GM12801 (cell line): ENCODE data around the gene LSM8.

Source experiments
- TF ChIP-seq, protein P1 (sequence below): IDR thresholded peaks from one replicate; pipeline ENCODE4 v1.5.1; 2011; ENCODE audit warnings: control low read depth; ENCODE audit not compliant: insufficient read length; ENCODE audit errors: extremely low read depth

LSM8 gene

DNA sequence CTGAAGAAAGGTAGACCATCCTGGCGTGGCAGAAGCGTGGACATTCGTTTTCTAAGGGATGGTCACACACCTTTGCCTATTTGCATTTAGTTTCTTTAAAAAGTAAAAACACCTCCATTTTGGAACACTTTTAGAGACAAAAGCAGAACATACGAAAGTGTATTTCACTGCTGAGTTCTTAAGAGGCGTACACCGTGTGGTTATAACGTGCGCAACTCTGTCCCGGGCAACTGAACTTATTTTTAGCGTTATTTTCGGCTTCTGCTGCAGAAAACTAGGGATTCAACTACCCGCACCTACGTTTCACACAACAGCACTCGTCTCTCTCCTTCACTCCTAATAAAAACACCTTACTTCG lies 557 bp upstream of the LSM8 start:
- TF ChIP-seq, protein P1, sequence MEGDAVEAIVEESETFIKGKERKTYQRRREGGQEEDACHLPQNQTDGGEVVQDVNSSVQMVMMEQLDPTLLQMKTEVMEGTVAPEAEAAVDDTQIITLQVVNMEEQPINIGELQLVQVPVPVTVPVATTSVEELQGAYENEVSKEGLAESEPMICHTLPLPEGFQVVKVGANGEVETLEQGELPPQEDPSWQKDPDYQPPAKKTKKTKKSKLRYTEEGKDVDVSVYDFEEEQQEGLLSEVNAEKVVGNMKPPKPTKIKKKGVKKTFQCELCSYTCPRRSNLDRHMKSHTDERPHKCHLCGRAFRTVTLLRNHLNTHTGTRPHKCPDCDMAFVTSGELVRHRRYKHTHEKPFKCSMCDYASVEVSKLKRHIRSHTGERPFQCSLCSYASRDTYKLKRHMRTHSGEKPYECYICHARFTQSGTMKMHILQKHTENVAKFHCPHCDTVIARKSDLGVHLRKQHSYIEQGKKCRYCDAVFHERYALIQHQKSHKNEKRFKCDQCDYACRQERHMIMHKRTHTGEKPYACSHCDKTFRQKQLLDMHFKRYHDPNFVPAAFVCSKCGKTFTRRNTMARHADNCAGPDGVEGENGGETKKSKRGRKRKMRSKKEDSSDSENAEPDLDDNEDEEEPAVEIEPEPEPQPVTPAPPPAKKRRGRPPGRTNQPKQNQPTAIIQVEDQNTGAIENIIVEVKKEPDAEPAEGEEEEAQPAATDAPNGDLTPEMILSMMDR = no peak

DNA sequence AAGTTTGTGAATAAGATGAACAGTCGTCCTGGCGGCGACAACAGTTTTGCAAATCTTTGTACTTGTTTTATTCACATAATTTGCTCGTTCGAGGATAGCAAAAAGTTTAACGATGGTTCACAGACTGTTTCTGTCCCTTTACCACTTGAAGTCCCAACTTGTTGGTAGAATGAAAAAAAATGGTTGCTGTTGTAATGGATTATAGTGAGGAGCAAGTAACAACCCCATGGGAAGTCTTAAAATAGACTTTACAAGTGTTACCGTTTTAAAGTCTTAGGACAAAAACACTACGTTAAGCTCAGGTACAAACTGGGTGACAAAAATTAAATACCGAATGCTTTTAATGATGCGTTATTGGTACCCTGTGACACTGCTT lies 589 bp downstream of the LSM8 start:
- TF ChIP-seq, protein P1 = no peak

DNA sequence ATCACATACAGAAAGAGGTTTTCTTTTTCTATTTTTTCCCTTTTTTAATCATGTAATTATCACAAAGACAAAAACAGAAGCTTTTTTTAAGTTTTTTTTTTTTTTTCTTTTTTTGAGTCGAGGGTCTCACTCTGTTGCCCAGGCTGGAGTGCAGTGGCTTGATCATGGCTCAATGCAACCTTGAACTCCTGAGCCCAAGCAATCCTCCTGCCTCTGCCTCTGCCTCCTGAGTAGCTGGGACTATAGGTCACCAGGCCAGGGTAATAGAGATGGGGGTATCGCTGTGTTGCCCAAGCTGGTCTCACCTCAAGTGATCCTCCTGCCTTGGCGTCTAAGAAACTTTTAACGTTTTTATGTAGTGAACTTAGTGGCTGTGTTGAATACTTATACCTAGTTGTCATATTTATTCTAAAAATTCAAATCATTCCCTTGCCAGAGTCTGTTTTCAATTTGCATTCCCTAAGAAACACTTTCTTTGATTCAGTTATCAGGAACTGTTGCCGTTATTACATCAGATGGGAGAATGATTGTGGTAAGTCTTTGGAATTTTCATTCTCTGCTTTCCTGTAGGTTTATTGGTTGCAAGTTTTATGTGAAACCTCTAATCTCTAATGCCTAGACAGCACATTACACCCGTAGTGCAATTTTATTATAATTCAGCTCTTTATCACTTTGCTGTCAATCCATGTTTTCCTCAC lies 1.3 kb downstream of the LSM8 start:
- TF ChIP-seq, protein P1 = no peak

DNA sequence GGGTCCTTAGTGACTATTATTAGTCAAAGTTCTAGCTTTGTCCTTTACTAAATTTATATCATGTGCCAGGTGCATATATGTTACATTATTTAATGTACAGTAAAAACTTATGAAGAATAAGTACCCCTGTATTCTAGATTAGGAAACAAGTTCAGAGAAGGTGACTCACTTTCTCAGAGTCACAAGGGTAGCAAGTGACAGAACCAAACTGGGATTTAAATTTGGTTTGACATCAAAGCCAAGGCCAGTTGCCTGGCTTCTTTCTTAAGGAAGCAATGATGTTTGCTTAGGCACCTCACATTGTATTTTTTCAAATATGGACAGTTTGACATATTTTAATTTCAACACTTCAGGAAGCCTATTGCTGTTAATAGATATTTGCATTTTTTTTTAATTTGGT lies 2.5 kb downstream of the LSM8 start:
- TF ChIP-seq, protein P1 = no peak

DNA sequence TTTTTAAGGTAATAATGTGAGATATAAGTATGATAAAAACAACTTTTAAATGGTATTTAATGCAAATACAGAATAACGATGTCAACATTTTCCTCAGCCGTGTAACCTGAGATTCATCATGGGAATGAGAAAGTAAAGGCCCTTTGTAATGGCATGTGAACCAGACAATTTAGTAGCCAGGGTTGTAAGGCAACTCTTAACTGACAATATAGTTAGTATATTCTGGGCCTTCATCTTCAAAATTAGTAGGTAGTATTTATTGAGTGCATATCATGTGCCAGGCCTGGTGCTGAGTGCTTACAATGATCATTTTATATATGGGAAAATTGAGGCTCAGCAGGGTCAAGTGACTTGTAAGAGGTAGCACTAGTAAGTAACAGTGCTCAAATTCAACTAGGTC lies 10.6 kb downstream of the LSM8 start:
- TF ChIP-seq, protein P1 = no peak

DNA sequence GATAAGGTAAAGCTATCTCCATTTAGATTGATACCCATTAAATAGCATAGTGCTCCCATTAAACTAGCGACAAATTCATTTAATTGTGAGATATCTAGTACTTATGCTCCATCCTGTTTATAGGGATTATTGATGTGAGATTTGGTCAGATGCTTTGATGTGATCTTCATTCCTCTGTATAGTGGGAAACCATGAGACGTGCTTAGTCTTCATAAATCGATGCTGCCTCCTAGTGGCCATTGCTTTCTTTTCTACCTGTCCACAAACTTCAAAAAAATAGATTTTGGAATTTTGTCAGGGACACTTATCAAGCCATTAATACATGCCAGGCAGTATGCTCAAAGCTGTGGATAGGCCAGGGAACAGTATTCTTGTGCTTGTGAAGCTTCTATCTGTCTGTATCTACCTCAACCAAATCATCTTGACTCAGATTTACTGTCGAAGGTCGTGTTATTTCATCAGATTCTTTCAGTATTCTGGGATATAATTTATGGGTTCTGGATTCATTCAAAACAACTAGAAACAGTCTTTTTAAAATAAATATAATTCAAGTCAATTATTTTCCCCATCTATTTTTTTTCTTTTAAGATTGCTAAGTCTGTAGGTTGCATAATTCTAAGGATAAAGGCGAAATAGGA lies 12.0 kb downstream of the LSM8 start:
- TF ChIP-seq, protein P1 = no peak

DNA sequence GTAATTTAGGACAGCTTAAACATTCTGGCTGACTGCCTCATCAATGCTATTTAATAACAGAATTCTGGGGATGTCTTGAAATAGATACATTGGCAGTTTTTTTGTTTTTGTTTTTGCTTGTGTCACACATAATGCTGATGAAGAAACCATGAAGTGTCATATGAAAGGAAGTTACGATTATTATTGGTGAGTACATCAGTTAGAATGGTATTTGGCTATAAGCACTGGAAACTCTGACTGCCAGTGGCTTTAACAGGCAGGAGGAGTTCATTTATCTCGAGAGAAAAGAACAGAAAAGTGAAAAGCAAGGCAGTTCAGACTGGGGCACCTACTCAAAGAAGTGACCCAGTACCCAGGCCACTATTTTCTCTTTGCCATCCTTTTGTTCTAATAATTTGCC lies 18.1 kb downstream of the LSM8 start:
- TF ChIP-seq, protein P1 = no peak
